Adrenal gland (tissue), 12 donors: ENCODE measurements around the gene GYPC. TPM values are rescaled to one million over a fixed set of nuclear protein-coding genes. Genes with fewer than 3 reads are reported as not detected.

Experiments used
- DNase-seq, 7 donors: peaks; one replicate each; pipeline ENCODE4 v3.0.0-alpha.2; 2019 to 2020
- H3K27ac ChIP-seq, 5 donors: fragments of 200-600 bp; sonication (generic) in 4 of 5; 1 replicate in 3 of 5; 2 replicates in 2 of 5; pipeline versions ENCODE4 v1.5.1 to v1.8.0; 2016 to 2020; ENCODE audit warnings: mild to moderate bottlenecking in 1 of 5
- H3K27me3 ChIP-seq: fragments of 200-600 bp; 2 replicates; pipeline ENCODE4 v1.8.0; 2021
- H3K36me3 ChIP-seq, 2 donors: fragments of 200-600 bp; replicated peaks in 1 of 2; 1 replicate in 1 of 2; 2 replicates in 1 of 2; pipeline versions ENCODE4 v1.5.1 to v1.8.0; 2018 to 2022
- H3K4me1 ChIP-seq, 2 donors: fragments of 200-600 bp; replicated peaks in 1 of 2; 1 replicate in 1 of 2; 2 replicates in 1 of 2; pipeline versions ENCODE4 v1.5.1 to v1.8.0; 2018 to 2021
- H3K4me3 ChIP-seq, 4 donors: fragments of 200-600 bp; sonication (generic) in 3 of 4; one replicate each; pipeline ENCODE4 v1.5.1; 2016 to 2018
- H3K9me3 ChIP-seq, 3 donors: fragments of 200-600 bp; sonication (generic) in 1 of 3; replicated peaks in 1 of 3; 1 replicate in 2 of 3; 2 replicates in 1 of 3; pipeline versions ENCODE4 v1.5.1 to v1.8.0; 2016 to 2021
- CTCF ChIP-seq, 6 experiments: fragments of 450-650 bp in 4 of 6; fragments of 200-600 bp in 2 of 6; sonication (generic) in 1 of 6; IDR thresholded peaks; 1 replicate in 5 of 6; 2 replicates in 1 of 6; pipeline versions ENCODE4 v1.5.1 to v1.8.0; 2016 to 2021; ENCODE audit warnings: antibody characterized with exemption in 6 of 6, mild to moderate bottlenecking in 2 of 6, moderate library complexity in 1 of 6
- POLR2A ChIP-seq, 2 donors: fragments of 450-650 bp; IDR thresholded peaks; one replicate each; pipeline ENCODE4 v1.6.1; 2017; ENCODE audit warnings: antibody characterized with exemption in 2 of 2, mild to moderate bottlenecking in 2 of 2, moderate library complexity in 1 of 2
- WGBS, 4 donors: extraction: QIAGEN DNeasy Blood & Tissue Kit in 2 of 4; methylation state at CpG; one replicate each; pipeline versions ENCODE4 v1.1.5 to v1.1.7; 2013 to 2017; 5-methylcytosine and 5-hydroxymethylcytosine counted together
- intact Hi-C, 2 donors: fragments of 100-400 bp; cut with DNase I; formaldehyde crosslinking; loops; one replicate each; pipeline versions ENCODE4 v1.14.1 to v1.15.0; 2022 to 2023
- polyA plus RNA-seq, 3 donors: library from polyadenylated mRNA; stranded (reverse); fragments of 200-250 nt in 2 of 3; fragments of 350-450 nt in 1 of 3; fragmentation: Illumina TruSeq in 1 of 3; extraction: RNeasy Lipid Tissue Mini Kit (QIAGEN cat#74804) in 1 of 3; gene quantifications; one replicate each; pipeline ENCODE4 v1.2.3, GENCODE V29; 2013 to 2014
- total RNA-seq, 9 donors: library from RNA; depleted of rRNA in 4 of 9; stranded (reverse); fragments of >200 nt in 4 of 9; fragments of 120-200 nt in 1 of 9; fragmentation: NEBNext Ultra II Directional in 1 of 9; extraction: Animal tissue kit (Norgen Biotek cat#: 25700) in 1 of 9; gene quantifications; one replicate each; pipeline versions ENCODE4 v1.1.0 to v1.2.4, GENCODE V29; 2013 to 2023
- donor health status: healthy with polysubstance abuse.
- donor health status: Bipolar disorder and iron deficiency.
- donor health status: DM: yes; HTN: yes; CAD: no.
- donor health status: DM: no; HTN: no; CAD: no.
- donor health status: DM: no; HTN: no; CAD: no.
- donor health status: DM: yes; HTN: yes; CAD: no.

Gene GYPC
- total and polyA plus RNA-seq, 12 donors = 84.3 to 225 (median 127) TPM

- 75 to 85% (median 77%) methylated on average over 2 of the region's 2 CpGs for WGBS, 4 donors
- peaks cover 0 to 10% (median 0%) of the 10 kb centered on the region in 3 donors for H3K9me3 ChIP-seq
- no peak overlapping the region for H3K27ac ChIP-seq
- no peaks in the 10 kb centered on the region for H3K27me3 ChIP-seq
- no peak for TF ChIP-seq POLR2A (IDR thresholded peaks at IDR 0.05)
- TF ChIP-seq CTCF (IDR thresholded peaks at IDR 0.05) = no peak
- no peak for DNase-seq
- intact Hi-C loops = no loop called here
- no peak overlapping the region for H3K4me3 ChIP-seq
- no peaks in the 10 kb centered on the region for H3K4me1 ChIP-seq
- no peaks in the 10 kb centered on the region for H3K36me3 ChIP-seq
Measured at GRCh38 chr2:126620302-126620701, 35.7 kb upstream of the GYPC start.

GRCh38 chr2:126623000-126623399 lies 33.0 kb upstream of the GYPC start:
- Histone ChIP-seq H3K27me3 (no peaks in the 10 kb centered on the region), H3K27ac (no peak overlapping the region), H3K4me3 (no peak overlapping the region), H3K4me1 (peaks cover 4 to 12% of the 10 kb centered on the region in 2 donors), H3K9me3 (peaks cover 0 to 10% (median 0%) of the 10 kb centered on the region in 3 donors), H3K36me3 (no peaks in the 10 kb centered on the region)
- WGBS, 4 donors = 62 to 86% (median 80%) methylated on average over 3 of the region's 3 CpGs
- no peak for DNase-seq
- no peak for TF ChIP-seq POLR2A (IDR thresholded peaks at IDR 0.05)
- no peak for TF ChIP-seq CTCF (IDR thresholded peaks at IDR 0.05)
- intact Hi-C loops = no loop called here

DNA sequence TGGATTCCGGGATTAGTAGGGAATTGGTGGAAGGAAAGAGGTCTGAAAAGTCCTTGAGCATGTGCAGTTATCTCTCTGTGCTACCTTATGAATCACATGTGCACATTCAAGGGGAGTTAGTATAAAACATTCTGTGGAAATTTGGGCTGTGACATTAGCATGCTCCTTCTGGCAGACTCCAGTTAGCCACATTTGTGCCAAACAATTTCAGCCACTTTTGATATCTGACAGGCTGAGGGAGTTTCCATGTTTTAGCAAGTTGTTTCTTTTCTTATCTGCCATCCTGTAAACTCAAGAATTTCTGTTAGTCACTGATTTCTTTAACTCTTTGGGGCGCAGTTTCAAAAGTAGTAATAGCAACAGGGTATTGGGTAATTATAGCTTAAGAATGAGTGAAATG lies 28.3 kb upstream of the GYPC start:
- Histone ChIP-seq H3K4me1 (peaks cover 4 to 15% of the 10 kb centered on the region in 2 donors), H3K36me3 (no peaks in the 10 kb centered on the region), H3K9me3 (no peaks in the 10 kb centered on the region), H3K4me3 (no peak overlapping the region), H3K27ac (peak overlapping the region in 2 of 5 donors; percentile 21 to 53), H3K27me3 (no peaks in the 10 kb centered on the region)
- intact Hi-C loops = no loop called here
- peak in 4 of 7 donors; percentile 22 to 66 (median 38) for DNase-seq
- 45 to 53% (median 49%) methylated on average over 2 of the region's 2 CpGs for WGBS, 4 donors
- TF ChIP-seq POLR2A (IDR thresholded peaks at IDR 0.05) = no peak
- TF ChIP-seq CTCF (IDR thresholded peaks at IDR 0.05) = no peak

- WGBS, 4 donors = 47 to 52% (median 48%) methylated on average over 12 of the region's 12 CpGs
- intact Hi-C loops = loop anchor here in 1 of 2 donors (10.0 kb wide), 1 partner anchor 140 kb away; no protein-coding TSS in a partner anchor
Measured at GRCh38 chr2:126634273-126634861, 21.6 kb upstream of the GYPC start.

More at GRCh38 chr2:126634273-126634861, 21.6 kb upstream of the GYPC start:
- no peaks in the 10 kb centered on the region for H3K4me1 ChIP-seq
- no peaks in the 10 kb centered on the region for H3K27me3 ChIP-seq
- H3K27ac ChIP-seq = peak overlapping the region in 1 of 5 donors; percentile 38
- no peak overlapping the region for H3K4me3 ChIP-seq
- DNase-seq = peak in 3 of 7 donors; percentile 28 to 36 (median 29)
- H3K36me3 ChIP-seq = no peaks in the 10 kb centered on the region
- H3K9me3 ChIP-seq = no peaks in the 10 kb centered on the region
- TF ChIP-seq CTCF (IDR thresholded peaks at IDR 0.05) = peak; percentile 25 to 57 (median 46)
- TF ChIP-seq POLR2A (IDR thresholded peaks at IDR 0.05) = no peak
